PC-9 (cell line): ENCODE results near the gene HPN.

Source experiments
- EZH2 ChIP-seq: fragments of 200-600 bp; sonication (generic); IDR thresholded peaks from 2 replicates; pipeline ENCODE4 v1.8.0; 2017; ENCODE audit warnings: antibody characterized with exemption, low read depth
- TF ChIP-seq, protein P1 (sequence below): fragments of 200-600 bp; sonication (generic); conservative IDR thresholded peaks from 2 replicates; pipeline ENCODE4 v1.6.1; 2017; ENCODE audit warnings: mixed run types, antibody characterized with exemption, mild to moderate bottlenecking, moderate library complexity

DNA sequence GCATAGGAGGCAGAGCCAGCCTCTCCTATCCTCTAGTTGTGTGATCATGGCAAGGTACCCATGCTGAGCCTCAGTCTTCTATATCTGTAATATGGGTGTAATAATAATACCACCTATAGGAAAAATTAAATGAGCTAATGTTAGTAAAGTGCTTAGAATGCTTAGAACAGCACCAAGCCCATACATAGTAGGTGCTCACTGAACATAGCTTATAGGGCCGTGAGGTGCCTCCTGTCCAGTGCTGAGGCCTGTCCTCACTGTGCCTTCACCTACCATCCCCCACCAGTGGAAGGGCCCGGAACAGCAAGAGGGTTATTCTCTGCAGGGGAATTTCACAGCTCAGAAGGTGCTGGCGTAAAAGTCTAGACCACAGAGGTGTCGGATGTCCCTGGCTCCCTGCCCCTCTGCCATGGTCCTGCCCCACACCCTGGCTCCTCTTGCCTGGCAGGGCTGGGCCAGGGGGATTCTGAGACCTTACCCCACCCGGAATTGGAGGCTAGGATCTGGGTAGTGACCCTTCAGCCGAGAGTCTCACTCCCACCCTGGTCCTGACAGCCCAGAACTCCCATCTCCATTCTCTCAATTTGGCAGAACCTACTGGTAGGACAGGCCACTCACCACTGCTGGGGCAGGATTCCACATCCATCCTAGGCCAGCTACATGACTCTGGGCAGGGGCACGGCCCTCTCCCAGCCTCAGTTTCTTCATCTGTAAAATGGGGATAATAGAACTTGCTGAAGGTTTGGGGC, 13.5 kb upstream of the HPN start:
- TF ChIP-seq, protein P1, sequence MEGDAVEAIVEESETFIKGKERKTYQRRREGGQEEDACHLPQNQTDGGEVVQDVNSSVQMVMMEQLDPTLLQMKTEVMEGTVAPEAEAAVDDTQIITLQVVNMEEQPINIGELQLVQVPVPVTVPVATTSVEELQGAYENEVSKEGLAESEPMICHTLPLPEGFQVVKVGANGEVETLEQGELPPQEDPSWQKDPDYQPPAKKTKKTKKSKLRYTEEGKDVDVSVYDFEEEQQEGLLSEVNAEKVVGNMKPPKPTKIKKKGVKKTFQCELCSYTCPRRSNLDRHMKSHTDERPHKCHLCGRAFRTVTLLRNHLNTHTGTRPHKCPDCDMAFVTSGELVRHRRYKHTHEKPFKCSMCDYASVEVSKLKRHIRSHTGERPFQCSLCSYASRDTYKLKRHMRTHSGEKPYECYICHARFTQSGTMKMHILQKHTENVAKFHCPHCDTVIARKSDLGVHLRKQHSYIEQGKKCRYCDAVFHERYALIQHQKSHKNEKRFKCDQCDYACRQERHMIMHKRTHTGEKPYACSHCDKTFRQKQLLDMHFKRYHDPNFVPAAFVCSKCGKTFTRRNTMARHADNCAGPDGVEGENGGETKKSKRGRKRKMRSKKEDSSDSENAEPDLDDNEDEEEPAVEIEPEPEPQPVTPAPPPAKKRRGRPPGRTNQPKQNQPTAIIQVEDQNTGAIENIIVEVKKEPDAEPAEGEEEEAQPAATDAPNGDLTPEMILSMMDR: no peak
- no peak for TF ChIP-seq EZH2
